ENCODE measurements around the gene SLC25A14.
"Not testable (repeated sequence)": the region's sequence is repeated elsewhere in the genome, so short reads cannot be mapped to it uniquely, and the experiment has no call there.

The SLC25A14 gene, protein sequence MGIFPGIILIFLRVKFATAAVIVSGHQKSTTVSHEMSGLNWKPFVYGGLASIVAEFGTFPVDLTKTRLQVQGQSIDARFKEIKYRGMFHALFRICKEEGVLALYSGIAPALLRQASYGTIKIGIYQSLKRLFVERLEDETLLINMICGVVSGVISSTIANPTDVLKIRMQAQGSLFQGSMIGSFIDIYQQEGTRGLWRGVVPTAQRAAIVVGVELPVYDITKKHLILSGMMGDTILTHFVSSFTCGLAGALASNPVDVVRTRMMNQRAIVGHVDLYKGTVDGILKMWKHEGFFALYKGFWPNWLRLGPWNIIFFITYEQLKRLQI

DNA sequence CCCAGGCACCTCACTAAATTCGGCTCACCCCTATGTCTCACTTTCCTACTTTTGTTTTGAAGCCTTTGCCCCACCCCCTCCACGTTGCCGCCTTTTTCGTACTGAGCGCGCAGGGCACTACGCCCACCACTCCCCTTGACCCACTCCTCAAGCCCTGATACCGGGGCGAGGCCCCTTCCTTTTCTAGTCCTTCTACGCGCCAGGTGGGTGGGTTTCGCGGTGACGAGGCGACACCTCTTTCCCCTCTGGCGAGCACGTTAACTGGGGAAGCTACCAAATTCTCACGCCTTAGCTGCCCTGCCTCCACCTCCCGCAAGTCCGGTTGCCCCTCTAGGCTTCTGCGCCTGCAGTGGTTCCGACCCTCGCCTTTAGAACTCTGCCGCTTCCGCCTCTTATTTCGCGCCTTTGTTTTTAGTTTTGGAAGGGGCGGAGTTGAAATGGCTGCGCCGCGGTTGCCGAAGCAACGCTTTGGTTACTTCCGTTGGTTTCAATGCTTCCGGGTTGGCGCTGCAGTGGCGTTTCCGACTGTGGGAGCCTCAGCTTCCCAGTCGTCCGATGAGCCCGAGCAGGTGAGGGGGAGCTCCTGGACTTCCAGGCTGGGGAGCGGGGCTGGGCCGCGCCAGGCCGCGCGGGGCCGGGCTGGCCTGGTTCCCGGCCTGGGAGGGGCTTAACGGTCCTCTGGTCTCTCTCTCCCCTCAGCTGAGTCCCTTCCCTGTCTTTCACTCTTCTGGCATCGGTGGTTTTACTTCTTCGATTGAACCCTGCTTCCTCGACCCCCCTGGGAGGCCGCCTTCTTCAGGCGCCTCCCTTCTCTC, at the start of gene SLC25A14:
TSS of gene SLC25A14 (plus strand) at position 512 of the 815 bp plus-strand sequence. CDS start 360 bp downstream, outside the sequence.
- DNase-seq, result peak; percentile 1 to 52

DNA sequence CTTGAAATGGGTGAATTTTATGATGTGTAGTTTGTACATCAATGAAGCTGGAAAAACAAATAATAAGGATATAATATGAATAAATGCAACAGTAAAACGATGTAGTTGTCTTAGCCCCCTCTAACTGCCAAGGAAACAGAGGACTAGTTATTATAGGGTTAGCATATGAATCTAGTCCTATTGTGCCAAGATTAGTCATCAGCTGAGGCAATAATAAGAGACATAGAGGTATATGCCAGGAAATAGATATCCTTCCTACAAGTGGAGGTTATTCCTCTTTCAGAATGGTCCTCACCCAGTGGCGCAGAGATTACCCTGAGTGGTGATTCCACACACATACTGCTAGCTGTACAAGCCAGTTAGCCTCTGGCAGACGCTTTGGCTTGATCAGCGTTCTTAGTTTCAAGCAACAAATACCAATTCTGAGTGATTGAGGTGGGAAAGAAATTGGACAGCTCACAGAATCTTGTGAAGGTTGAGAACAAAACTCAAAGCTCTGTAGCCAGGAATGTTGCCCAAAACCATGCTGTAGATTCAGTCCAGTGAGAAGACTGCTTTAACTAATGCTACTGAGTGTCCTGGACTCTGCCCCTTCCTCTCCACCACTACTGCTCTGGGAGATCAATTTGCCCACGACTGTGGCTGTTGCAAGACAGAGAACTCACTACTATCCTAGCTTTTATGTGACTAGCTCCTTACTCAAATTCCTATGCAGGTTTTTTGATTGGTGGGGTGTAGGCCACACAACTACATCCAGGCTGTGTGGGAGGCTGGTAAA, 44.0 kb upstream of the SLC25A14 start:
- no peak for DNase-seq

DNA sequence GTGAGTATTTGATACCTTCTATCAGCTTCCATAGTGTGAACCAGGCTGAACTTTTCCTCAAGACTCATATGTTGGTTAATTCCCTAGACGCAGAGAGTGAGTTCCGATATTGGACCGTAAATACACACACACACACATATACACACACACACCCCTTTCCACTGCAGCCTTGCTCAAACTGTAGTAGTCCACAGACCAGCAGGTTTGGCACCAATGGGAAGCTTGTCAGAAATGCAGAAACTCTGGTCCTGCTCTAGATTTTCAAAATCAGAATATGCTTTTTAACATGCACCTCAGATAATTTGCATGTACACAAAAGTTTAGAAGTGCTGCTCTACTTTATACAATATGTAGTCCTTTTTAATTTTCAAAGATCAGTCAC, 43.4 kb upstream of the SLC25A14 start:
- no peak for DNase-seq

- DNase-seq, result no peak
These were observed 43.0 kb upstream of the SLC25A14 start for GRCh38 chrX:130296743-130297142.

DNA sequence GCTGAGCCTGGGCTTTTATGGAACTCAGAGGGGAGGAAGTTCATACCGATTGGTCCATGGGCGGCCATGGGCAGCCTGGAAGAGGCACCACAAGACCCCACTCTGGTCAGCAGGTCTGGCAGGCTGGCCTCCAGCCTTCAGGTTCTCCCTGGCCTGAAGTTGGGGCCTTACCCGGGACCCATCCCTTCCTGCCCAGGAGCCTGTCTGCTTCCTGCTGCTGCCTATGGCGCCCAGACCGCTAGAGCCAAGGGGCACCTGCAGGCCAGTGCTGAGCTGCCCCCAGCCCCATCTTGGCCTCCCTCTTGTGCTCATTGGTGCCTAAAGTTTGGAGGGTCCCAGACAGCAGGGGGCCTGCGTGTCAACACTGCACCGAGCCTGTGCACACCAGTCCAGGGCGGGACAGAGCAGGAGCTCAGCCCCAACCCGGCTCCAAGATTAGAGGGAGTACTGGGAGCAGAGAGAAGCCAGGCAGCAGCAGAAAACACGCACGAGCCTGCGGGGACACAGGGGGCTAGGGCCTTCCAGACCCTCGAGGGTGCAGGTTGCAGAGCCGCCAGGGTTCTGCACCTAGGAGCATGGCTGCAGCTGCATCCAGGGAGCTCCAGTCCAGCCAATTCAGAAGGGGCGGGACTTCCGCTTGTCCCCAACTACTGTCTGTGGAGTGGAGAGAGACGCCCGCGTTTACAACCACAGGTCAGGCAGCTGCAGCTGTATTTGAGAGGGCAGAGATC, 40.3 kb upstream of the SLC25A14 start:
- no peak for DNase-seq

DNA sequence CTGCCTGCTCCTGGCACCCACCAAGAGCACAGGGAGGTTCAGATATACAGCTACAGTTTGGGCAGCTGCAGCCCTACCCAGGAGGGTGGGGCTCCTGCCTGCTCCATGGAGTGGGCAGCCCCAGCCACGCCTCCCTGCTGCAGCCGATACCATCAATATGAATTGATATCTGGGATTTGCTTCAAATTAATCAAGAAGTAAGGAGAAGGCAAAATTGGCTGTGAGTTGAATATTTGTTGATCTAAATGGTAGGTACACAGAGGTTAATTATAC, 39.8 kb upstream of the SLC25A14 start:
- DNase-seq, result no peak

DNA sequence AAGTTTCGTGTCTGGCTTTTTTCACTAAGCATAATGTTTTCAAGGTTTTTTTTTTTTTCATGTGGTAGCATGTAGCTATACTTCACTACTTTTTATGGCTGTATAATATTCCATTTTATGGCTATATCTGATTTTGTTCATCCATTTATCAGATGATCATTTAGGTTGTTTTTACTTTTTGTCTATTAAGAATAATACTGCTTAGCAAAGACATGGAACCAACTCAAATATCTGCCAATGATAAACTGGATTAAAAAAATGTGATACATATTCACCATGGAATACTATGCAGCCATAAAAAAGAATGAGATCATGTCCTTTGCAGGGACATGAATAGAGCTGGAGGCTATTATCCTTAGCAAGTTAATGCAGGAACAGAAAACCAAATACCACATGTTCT, 38.3 kb upstream of the SLC25A14 start:
- DNase-seq, result no peak

DNA sequence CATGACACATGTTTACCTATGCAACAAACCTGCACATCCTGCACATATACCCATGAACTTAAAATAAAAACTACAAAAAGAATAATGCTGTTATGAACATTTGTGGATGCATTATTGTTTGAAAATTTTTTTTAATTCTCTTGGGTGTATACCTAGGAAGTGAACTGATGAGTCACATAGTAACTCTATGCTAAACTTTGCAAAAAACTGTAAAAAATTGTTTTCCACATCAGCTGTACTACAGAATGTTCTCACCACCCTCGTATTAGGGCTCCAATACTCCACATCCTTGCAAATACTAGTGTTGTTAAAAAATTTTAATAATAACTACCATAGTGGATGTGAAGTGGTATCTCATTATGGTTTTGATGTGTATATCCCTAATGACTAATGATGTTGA, 37.7 kb upstream of the SLC25A14 start:
- no peak for DNase-seq

GRCh38 chrX:130304587-130305368, 34.9 kb upstream of the SLC25A14 start:
- DNase-seq, result no peak

DNA sequence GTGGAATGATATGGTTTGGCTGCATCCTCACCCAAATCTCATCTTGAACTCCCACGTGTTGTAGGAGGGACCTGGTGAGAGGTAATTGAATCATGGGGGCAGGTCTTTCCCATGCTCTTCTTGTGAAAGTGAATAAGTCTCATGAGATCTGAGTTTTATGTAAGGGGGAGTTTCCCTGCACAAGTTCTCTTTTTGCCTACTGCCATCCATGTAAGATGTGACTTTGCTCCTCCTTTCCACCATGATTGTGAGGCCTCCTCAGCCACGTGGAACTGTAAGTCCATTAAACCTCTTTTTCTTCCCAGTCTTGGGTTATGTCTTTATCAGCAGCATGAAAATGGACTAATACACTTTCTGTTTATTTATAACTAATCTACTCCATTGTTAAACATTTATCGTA, 19.8 kb upstream of the SLC25A14 start:
- not testable (repeated sequence) for DNase-seq

DNA sequence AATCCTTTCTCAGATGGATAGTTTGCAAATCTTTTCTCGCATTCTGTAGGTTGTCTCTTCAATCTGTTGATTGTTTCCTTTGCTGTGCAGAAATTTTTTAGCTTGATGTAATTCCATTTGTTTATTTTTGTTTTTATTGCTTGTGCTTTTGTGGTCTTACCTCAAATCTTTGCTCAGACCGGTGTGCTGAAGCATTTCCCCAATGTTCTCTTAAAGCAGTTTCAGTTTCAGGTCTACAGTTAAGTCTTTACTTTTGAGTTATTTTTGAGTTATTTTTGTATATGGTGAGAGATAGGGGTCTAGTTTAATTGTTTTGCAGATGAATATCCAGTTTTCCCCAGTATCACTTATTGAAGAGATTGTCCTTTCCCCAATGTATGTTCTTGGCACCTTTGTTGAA, 18.2 kb upstream of the SLC25A14 start:
- no peak for DNase-seq

DNA sequence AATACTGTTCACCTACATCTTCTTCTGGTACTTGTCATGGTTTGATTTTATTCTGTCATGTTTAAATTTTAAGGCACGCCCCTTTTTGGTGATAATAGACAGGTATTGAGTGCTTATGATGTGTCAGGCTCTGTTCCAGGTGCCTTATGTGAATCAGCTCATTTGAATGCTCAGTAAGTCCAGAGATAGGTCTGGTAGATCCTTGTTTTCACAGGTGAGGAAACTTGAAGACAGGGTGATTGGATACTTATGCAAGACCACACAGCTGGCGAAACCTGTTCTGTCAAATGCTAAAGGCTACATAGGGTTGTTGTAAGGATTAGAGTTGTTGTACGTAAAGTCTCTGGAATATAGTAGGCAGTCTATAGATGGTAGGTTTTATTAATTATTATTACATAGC, 9.6 kb upstream of the SLC25A14 start:
- DNase-seq, result no peak

DNA sequence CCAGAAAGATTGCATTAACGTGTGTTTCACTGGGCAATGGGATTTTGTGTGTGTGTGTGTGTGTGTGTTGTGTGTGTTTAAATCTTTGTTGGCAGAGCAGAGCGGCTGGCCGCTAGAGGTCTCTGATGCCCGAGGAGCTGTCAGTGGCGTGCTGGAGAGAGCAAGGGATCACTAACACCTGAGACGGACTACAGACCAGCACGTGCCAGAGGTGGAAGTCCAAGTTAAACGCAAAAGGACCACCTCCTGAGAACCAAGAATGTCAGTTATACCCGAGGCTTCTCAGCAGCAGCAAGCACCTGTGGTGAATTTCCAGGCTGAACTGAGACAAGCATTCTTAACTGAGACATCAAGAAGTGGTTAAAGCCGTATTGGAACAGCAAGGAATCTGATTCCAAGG, 9.0 kb upstream of the SLC25A14 start:
- DNase-seq, result peak in 1 of 2 experiments; percentile 15

- DNase-seq, result no peak
These were observed 3.2 kb upstream of the SLC25A14 start for GRCh38 chrX:130336531-130336930.

GRCh38 chrX:130338869-130339268, 850 bp upstream of the SLC25A14 start:
- DNase-seq, result not testable (repeated sequence)

DNA sequence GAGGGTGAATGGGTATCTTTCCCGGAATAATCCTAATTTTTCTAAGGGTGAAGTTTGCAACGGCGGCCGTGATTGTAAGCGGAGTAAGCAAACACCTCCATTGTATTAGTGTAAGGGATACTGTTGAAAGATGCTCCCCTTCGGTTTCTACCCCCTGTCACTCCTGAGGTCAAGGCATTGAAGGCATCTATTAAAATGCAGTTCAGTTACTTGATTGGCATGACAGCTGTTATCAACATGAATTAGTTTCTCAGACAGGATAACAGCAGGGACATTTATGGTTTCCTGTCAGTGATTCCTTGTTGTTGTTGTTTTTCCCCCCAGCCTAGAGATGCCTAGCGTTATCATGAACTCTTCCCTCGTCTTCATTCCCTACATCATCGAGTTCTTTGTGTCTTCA, 552 bp downstream of the SLC25A14 start:
- no peak for DNase-seq

GRCh38 chrX:130343411-130343810, 3.7 kb downstream of the SLC25A14 start:
- no peak for DNase-seq

DNA sequence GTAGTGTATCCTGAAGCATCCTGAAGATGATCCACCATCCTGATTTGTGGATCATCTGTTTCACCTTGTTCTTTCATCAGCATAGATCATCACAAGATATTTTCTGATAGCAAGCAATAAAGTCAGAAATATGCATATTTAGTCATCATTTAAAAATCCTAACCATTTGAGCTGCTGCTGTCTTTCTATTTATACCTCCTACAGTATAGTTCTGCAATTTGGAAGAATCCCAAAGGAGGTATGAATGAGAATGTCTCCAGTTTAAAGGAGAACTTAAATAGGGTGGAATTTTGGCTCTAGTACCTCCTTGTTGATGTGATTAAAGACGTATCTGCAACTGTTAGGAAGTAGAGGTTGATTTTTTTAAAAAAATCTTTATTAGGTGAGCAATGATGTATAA, 7.6 kb downstream of the SLC25A14 start:
- no peak for DNase-seq

DNA sequence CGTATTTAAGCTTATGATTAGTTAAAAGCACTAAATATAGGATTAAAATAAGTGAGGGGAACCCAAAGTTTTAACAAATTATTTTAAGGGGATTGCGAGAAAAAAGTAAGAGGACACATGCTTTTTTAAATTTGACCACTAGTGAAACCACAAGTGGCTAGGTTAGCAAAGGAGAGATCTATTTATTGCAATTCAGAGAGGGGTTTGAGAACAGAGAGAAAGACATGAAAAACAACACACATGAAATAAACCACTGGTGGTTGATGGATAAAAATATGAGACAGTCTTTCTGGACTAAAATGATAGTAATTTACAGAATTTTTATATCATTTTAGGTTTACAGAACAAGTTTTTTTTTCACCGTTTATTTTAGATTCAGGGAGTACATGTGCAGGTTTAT, 11.8 kb downstream of the SLC25A14 start:
- no peak for DNase-seq

DNA sequence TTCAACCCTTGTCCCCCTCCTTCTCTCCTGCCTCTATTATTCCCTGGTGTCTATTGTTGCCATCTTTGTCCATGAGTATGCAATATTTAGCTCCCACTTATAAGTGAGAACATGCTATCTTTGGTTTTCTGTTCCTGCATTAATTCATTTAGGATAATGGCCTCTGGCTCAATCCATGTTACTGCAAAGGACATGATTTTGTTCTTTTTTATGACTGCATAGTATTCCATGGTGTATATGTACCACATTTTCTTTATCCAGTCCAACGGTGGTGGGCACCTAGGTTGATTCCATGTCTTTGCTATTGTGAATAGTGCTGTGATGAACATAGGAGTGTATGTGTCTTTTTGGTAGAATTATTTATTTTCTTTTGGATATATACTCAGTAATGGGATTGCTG, 12.3 kb downstream of the SLC25A14 start:
- DNase-seq, result not testable (repeated sequence)

- no peak for DNase-seq
These were observed 36.4 kb downstream of the SLC25A14 start for GRCh38 chrX:130376077-130376476.

DNA sequence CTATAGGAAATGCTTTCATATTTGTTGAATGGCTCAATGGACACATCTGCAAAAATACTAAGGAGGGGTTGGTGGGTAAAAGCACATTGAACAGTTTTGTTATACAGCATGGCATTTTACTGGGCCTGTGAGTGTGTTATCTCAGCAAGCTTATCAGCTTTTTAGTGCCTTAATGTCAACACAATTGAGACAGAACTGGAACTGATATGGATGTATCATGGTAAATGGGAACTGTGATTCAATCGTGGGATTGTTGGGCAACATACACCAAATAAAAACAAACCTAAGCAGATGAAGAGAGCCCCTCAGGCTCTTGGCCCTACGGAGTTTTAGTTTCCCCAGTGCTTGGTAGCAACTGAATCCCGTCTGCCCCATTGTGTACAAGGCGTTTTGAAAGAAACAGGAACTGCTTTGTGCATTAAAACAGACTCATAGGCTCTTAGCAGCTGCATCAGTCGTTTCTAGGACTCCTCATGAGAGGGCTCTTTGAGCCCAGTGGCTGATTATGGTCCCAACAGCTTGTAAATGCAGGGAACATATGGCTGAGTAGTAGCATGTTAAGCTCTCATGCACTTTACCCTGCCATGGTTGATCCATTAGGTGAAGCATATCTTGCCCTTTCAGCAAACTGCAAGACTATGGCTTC, 38.4 kb downstream of the SLC25A14 start:
- DNase-seq, result no peak
